ENCODE data around the gene GPR42. TPM values are rescaled to one million over a fixed set of nuclear protein-coding genes. Genes with fewer than 3 reads are reported as not detected.

Gene GPR42
- total and polyA plus RNA-seq, 2 of the 4 experiments (the other 2 are of a cell fraction) = not detected

- no peak overlapping the region for H3K4me3 ChIP-seq (ENCODE audit: insufficient read depth, low read depth, low read length)
- H4K91ac ChIP-seq (ENCODE audit: insufficient read depth, low read depth, low read length) = no peak overlapping the region
- DNase-seq = no peak
- H4K5ac ChIP-seq (ENCODE audit: low read depth, low read length) = no peak overlapping the region
- no peak for TF ChIP-seq POLR2A (IDR thresholded peaks at IDR 0.05; ENCODE audit: low read depth, low read length)
- TF ChIP-seq MXI1 (IDR thresholded peaks at IDR 0.05; ENCODE audit: borderline replicate concordance, low read depth, low read length) = no peak
- no peak for TF ChIP-seq RFX5 (IDR thresholded peaks at IDR 0.05; ENCODE audit: low read depth, low read length)
- no peak for TF ChIP-seq FOS (IDR thresholded peaks at IDR 0.05; ENCODE audit: low read depth, low read length)
- TF ChIP-seq CHD1 (IDR thresholded peaks at IDR 0.05; ENCODE audit: low read depth, low read length) = no peak
- TF ChIP-seq SMC3 (IDR thresholded peaks at IDR 0.05; ENCODE audit: low read depth, low read length) = no peak
- no peak for TF ChIP-seq CTCF (conservative IDR thresholded peaks at IDR 0.05; ENCODE audit: low read depth, low read length)
- no peak for TF ChIP-seq RCOR1 (IDR thresholded peaks at IDR 0.05; ENCODE audit: insufficient replicate concordance, low read length)
- no peak for TF ChIP-seq MAZ (IDR thresholded peaks at IDR 0.05; ENCODE audit: borderline replicate concordance, low read depth, low read length)
- TF ChIP-seq NFE2L2 (IDR thresholded peaks at IDR 0.05; ENCODE audit: low read depth, low read length) = no peak
- TF ChIP-seq ELK1 (IDR thresholded peaks at IDR 0.05; ENCODE audit: borderline replicate concordance, low read depth, low read length) = no peak
- TF ChIP-seq RAD21 (IDR thresholded peaks at IDR 0.05; ENCODE audit: low read length) = no peak
- TF ChIP-seq MAFK (IDR thresholded peaks at IDR 0.05; ENCODE audit: low read depth, low read length) = no peak
- TF ChIP-seq USF2 (IDR thresholded peaks at IDR 0.05; ENCODE audit: low read depth, low read length) = no peak
- no peak for TF ChIP-seq CEBPB (IDR thresholded peaks at IDR 0.05; ENCODE audit: low read depth, low read length)
- no peak overlapping the region for H2AK5ac ChIP-seq (ENCODE audit: low read depth, low read length)
- no peak overlapping the region for H3K27ac ChIP-seq (ENCODE audit: insufficient read depth, low read length)
- intact Hi-C loops (cut with micrococcal nuclease) (no loop called here), in situ Hi-C loops (cut with MboI; ENCODE audit: low sequenced_read_pairs) (no loop called here), dilution Hi-C loops (cut with HindIII; ENCODE audit: low sequenced_read_pairs, unreplicated experiment) (no loop called here)
- H2AFZ ChIP-seq (replicated peaks; ENCODE audit: low read length, poor library complexity) = no peak overlapping the region
- H2BK5ac ChIP-seq (ENCODE audit: low read depth, low read length, poor library complexity, severe bottlenecking) = no peak overlapping the region
- no peak overlapping the region for H3K23ac ChIP-seq (ENCODE audit: low read depth, low read length)
- H3K18ac ChIP-seq (ENCODE audit: low read depth, low read length) = no peak overlapping the region
- H4K8ac ChIP-seq (ENCODE audit: low read depth in 2 of 2, low read length in 2 of 2) = no peak overlapping the region
- no peaks in the 10 kb centered on the region for H3K4me1 ChIP-seq (ENCODE audit: control insufficient read depth, insufficient read depth, low read length)
- ChIA-PET POLR2A (ENCODE audit: unreplicated experiment) (no interaction called here), CTCF (no interaction called here)
- no peak overlapping the region for H2BK120ac ChIP-seq (ENCODE audit: low read depth, low read length)
- no TSS peak for BruUV-seq (replicated peaks)
- ATAC-seq (ENCODE audit: low read depth) = no peak
- no peak overlapping the region for H2BK20ac ChIP-seq (ENCODE audit: low read depth, low read length)
- no peak overlapping the region for H3K56ac ChIP-seq (ENCODE audit: extremely low read depth, insufficient read depth, low read length)
- H3K36me3 ChIP-seq (ENCODE audit: control insufficient read depth, insufficient read depth, low read length) = no peaks in the 10 kb centered on the region
- H3K14ac ChIP-seq (replicated peaks; ENCODE audit: low read depth, low read length) = no peak overlapping the region
- peaks cover 1% of the 10 kb centered on the region; the same call in 1 of the 2 replicates for H3K27me3 ChIP-seq (ENCODE audit: control insufficient read depth, insufficient read depth, low read length)
- no peak overlapping the region for H2BK15ac ChIP-seq (ENCODE audit: low read depth, low read length)
- no peak overlapping the region for H2AK9ac ChIP-seq (replicated peaks; ENCODE audit: low read depth, low read length, poor library complexity)
- no peaks in the 10 kb centered on the region for H3K9me3 ChIP-seq (ENCODE audit: control insufficient read depth, insufficient read depth, low read length)
- H3K4ac ChIP-seq (ENCODE audit: low read depth, low read length) = no peak overlapping the region
- no peaks in the 10 kb centered on the region for H3K9me1 ChIP-seq (ENCODE audit: insufficient read depth, low read length)
- H4K20me1 ChIP-seq (ENCODE audit: insufficient read depth, low read length) = no peaks in the 10 kb centered on the region
- H3K4me2 ChIP-seq (ENCODE audit: low read depth, low read length) = no peak overlapping the region
- no peaks in the 10 kb centered on the region for H3K79me1 ChIP-seq (ENCODE audit: low read depth in 1 of 2, low read length in 2 of 2)
- H3K9ac ChIP-seq (ENCODE audit: low read depth, low read length) = no peak overlapping the region
Measured at GRCh38 chr19:35369522-35369921, 1.3 kb upstream of the GPR42 start.
